Left lung (tissue), 10 donors: ENCODE measurements around the gene TBX15. TPM values are rescaled to one million over a fixed set of nuclear protein-coding genes. Genes with fewer than 3 reads are reported as not detected.

Source experiments
- ATAC-seq: fragments of 200-7000 bp; cut with Tn5 transposase; one replicate; pipeline ENCODE4 v1.9.1; 2020; ENCODE audit warnings: moderate library complexity
- DNase-seq, 4 donors: peaks; one replicate each; pipeline ENCODE4 v3.0.0-alpha.2; 2013 to 2020
- H3K27ac ChIP-seq, 2 donors: fragments of 200-600 bp; sonication (generic) in 1 of 2; one replicate each; pipeline versions ENCODE4 v1.5.0 to v1.8.0; 2020 to 2021
- H3K27me3 ChIP-seq, 2 donors: fragments of 200-600 bp; sonication (generic) in 1 of 2; one replicate each; pipeline versions ENCODE4 v1.5.0 to v1.8.0; 2020 to 2021
- H3K36me3 ChIP-seq, 2 donors: fragments of 200-600 bp; sonication (generic) in 1 of 2; one replicate each; pipeline versions ENCODE4 v1.5.0 to v1.8.0; 2020 to 2021
- H3K4me1 ChIP-seq, 2 donors: fragments of 200-600 bp; one replicate each; pipeline ENCODE4 v1.8.0; 2021
- H3K4me3 ChIP-seq, 2 donors: fragments of 200-600 bp; sonication (generic) in 1 of 2; one replicate each; pipeline versions ENCODE4 v1.5.0 to v1.8.0; 2020 to 2021; ENCODE audit warnings: mild to moderate bottlenecking in 1 of 2
- H3K9me3 ChIP-seq, 2 donors: fragments of 200-600 bp; sonication (generic) in 1 of 2; one replicate each; pipeline versions ENCODE4 v1.5.0 to v1.8.0; 2020 to 2021
- intact Hi-C, 2 donors: fragments of 100-400 bp; cut with DNase I; formaldehyde crosslinking; loops; one replicate each; pipeline versions ENCODE4 v1.11.2 to v1.14.2; 2022
- polyA plus RNA-seq, 6 donors: library from polyadenylated mRNA; unstranded; fragments of 120-200 nt; gene quantifications; one replicate each; pipeline ENCODE4 v1.2.1, GENCODE V29; 2013; ENCODE audit not compliant: insufficient read length in 6 of 6
- total RNA-seq, 2 donors: library from RNA; stranded (reverse); fragmentation: NEBNext Ultra II Directional; extraction: Animal tissue kit (Norgen Biotek cat#: 25700); gene quantifications; one replicate each; pipeline ENCODE4 v1.2.1, GENCODE V29; 2021
- TF ChIP-seq, protein P1 (sequence below), 2 donors: fragments of 200-600 bp; sonication (generic) in 1 of 2; IDR thresholded peaks; one replicate each; pipeline versions ENCODE4 v1.5.0 to v1.8.0; 2021; ENCODE audit warnings: antibody characterized with exemption in 2 of 2
- donor health status: DM: no; HTN: yes; CAD: no.
- donor health status: DM: no; HTN: no; CAD: no.

Gene TBX15
- total and polyA plus RNA-seq, 8 donors, result 0.10 to 1.0 (median 0.34) TPM

DNA sequence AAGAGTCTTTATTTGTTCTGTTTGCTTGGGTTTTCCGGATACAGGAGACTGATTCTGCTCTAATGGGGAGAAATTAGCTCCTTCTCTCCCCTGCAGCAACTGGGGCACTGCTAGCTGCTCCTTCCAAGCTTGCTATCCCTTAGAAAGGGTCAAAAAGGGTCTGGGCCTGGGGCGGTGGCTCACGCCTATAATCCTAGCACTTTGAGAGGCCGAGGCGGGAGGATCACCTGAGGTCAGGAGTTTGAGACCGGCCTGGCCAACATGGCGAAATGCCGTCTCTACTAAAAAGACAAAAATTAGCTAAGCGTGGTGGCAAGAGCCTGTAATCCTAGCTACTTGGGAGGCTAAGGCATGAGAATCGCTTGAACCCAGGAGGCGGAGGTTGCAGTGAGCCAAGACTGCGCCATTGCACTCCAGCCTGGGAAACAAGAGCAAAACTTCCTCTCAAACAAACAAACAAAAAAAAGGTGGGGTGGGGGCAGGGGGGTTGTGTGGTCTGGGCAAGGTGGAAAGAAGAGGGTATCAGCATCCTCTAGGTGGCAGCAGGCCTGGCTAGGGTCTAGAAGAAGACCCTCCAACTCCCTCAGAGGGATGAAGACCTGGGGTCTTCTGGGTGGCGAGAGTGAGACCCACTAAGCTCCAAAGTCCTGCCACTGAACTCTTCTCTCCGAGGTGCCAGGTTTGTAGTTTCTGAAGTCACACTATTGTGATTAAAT is 15.4 kb upstream of the TBX15 start:
- no peaks in the 10 kb centered on the region for H3K36me3 ChIP-seq
- H3K27ac ChIP-seq, result no peak overlapping the region
- no peak overlapping the region for H3K4me3 ChIP-seq
- DNase-seq (no peak), ATAC-seq (no peak)
- intact Hi-C loops, result no loop called here
- H3K27me3 ChIP-seq, result peaks cover 91 to 100% of the 10 kb centered on the region in 2 donors
- TF ChIP-seq, protein P1, sequence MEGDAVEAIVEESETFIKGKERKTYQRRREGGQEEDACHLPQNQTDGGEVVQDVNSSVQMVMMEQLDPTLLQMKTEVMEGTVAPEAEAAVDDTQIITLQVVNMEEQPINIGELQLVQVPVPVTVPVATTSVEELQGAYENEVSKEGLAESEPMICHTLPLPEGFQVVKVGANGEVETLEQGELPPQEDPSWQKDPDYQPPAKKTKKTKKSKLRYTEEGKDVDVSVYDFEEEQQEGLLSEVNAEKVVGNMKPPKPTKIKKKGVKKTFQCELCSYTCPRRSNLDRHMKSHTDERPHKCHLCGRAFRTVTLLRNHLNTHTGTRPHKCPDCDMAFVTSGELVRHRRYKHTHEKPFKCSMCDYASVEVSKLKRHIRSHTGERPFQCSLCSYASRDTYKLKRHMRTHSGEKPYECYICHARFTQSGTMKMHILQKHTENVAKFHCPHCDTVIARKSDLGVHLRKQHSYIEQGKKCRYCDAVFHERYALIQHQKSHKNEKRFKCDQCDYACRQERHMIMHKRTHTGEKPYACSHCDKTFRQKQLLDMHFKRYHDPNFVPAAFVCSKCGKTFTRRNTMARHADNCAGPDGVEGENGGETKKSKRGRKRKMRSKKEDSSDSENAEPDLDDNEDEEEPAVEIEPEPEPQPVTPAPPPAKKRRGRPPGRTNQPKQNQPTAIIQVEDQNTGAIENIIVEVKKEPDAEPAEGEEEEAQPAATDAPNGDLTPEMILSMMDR (IDR thresholded peaks at IDR 0.05), result no peak
- peaks cover 17 to 40% of the 10 kb centered on the region in 2 donors for H3K4me1 ChIP-seq
- H3K9me3 ChIP-seq, result no peaks in the 10 kb centered on the region

DNA sequence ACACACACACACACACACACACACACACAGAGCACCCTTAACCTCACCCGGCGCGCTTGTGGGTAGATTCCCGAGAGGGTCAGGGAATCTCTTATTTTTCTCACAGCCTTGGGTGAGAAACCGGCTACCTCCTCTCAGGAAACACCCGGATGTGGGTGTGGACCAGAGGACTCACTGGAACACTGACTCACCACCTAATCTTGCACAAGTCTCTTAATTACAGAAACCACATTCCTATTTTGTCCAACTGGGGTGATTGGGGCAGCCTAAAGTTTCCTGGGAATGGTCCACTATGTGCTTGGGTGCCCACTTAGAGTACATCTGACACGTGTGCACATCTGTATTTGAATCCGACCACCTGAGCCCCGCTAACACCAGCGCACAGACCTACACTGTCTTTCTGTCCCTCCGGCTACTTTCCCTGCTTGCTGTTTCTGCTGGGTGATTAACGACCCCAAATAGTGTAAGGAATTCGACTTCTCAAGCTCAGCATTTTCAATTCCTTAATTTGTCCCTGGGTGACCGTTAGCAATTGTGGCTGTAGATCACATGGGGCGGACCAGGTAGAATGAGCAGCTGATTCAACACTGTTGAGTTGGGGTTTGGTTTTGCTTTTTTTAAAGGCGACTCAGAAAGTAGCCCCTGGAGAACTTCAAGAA is 14.0 kb upstream of the TBX15 start:
- H3K4me3 ChIP-seq, result no peak overlapping the region
- intact Hi-C loops, result no loop called here
- ATAC-seq, result peak; percentile 72
- TF ChIP-seq, protein P1 (IDR thresholded peaks at IDR 0.05), result no peak
- H3K9me3 ChIP-seq, result no peaks in the 10 kb centered on the region
- peaks cover 12 to 26% of the 10 kb centered on the region in 2 donors for H3K4me1 ChIP-seq
- no peak for DNase-seq
- peaks cover 91 to 100% of the 10 kb centered on the region in 2 donors for H3K27me3 ChIP-seq
- H3K27ac ChIP-seq, result no peak overlapping the region
- no peaks in the 10 kb centered on the region for H3K36me3 ChIP-seq

DNA sequence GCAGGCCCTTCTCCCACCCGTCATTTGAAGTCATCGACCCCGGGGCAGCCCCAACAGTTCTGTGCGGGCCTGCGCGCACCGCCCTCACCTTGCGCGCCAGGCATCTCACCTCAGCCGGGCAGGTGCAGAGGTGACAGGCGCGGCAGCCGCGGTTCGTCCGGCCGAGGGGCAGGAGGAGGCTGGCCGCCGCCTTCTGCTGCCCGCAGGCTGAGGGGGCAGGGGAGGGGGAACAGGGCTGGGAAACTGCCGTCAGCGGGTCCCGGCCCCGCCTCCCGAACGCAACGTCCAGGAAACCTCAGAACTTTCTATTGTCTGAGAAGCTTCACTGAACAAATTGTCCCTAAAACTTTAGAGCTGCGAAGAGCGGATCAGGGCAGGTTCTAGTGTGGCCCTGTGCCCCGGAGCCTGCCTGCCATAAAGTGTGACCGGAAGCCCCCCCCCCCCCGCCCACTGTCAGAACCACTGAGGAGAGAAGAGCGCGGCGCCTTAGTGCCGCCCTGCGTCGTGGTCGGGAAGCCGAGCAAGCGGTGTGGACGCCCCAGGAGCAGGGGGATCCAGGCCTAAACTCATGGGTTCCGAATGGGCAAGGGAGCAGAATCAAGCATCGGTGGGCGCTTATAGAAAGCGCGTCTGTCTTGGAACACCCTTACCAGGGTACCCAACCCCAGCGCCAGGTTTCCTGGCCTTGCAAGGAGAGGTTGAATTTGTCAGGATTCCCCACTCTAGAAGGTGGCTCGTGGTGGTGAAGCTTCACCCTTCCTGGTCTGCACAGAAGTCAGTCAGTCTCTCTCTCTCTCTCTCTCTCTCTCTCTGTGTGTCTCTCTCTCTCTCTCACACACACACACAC is 13.3 kb upstream of the TBX15 start:
- no peaks in the 10 kb centered on the region for H3K36me3 ChIP-seq
- H3K4me1 ChIP-seq, result peaks cover 12 to 21% of the 10 kb centered on the region in 2 donors
- H3K27me3 ChIP-seq, result peaks cover 91 to 100% of the 10 kb centered on the region in 2 donors
- DNase-seq (no peak), ATAC-seq (peak; percentile 46)
- TF ChIP-seq, protein P1 (IDR thresholded peaks at IDR 0.05), result no peak
- H3K4me3 ChIP-seq, result peak overlapping the region in 1 of 2 donors; percentile 11
- intact Hi-C loops, result no loop called here
- H3K9me3 ChIP-seq, result no peaks in the 10 kb centered on the region
- no peak overlapping the region for H3K27ac ChIP-seq

DNA sequence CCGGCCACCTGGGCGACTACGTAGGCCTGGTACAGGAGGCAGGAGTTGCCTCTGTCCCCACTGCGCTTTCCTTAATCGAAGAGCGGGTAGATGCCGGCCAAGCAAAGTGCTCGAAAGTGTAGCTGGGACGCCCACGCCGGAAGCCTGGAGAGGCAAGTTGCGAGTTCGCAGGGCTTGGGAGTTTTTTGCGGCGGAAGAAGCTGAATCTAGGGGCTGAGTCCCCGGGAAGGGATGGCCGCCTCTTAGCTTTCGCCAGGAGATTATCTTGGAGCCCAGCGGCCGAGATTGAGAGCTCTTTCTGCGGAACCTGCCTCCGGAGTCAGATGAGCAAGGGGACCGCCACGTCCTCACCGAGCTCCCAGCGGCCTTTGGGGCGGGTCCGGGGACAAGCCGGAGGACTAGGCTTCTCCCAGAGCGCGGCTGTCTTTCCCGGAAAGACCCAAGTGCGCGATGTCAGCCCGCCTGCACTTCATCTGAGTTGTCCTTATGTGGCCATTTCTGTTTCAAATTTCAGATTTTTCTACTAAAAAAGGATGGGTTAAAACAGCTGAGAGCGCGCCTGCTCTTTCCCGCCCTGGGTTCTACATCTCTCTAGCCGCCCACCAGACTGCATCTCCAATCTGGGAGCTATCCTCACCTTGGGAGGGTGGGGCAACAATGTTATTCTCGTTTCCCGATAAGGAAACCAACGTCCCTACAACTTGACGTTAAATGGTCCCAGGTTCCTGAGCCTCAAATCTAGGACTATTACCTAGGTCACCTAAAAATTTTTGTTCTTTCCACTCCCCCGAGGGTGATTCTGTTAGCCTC is 12.4 kb upstream of the TBX15 start:
- Histone ChIP-seq H3K36me3 (no peaks in the 10 kb centered on the region), H3K9me3 (no peaks in the 10 kb centered on the region), H3K4me1 (peaks cover 12 to 21% of the 10 kb centered on the region in 2 donors), H3K4me3 (peak overlapping the region in 1 of 2 donors; percentile 11), H3K27ac (no peak overlapping the region), H3K27me3 (peaks cover 91 to 100% of the 10 kb centered on the region in 2 donors)
- no peak for DNase-seq
- no peak for ATAC-seq
- TF ChIP-seq, protein P1 (IDR thresholded peaks at IDR 0.05), result no peak
- intact Hi-C loops, result no loop called here
